HEK293 (cell line): ENCODE data around the gene OLR1.

Experiments
- CTCF ChIA-PET: fragments of 350-600 bp; formaldehyde crosslinking; extraction: SDS; loops from one replicate; lab custom pipeline; 2021; ENCODE audit warnings: antibody characterized with exemption; lab: Yijun Ruan, JAX
- POLR2A ChIA-PET: fragments of 300-600 bp; formaldehyde crosslinking; extraction: SDS; loops from one replicate; lab custom pipeline; 2020; ENCODE audit warnings: antibody characterized with exemption, inconsistent platforms; lab: Yijun Ruan, JAX
- H3K27ac ChIP-seq: fragments of 200-500 bp; sonication (Bioruptor generic); 2 replicates; pipeline ENCODE4 v1.5.1; 2014; ENCODE audit warnings: low read depth, low read length, control low read depth, inconsistent platforms; ENCODE audit errors: extremely low read depth
- H3K36me3 ChIP-seq, 2 experiments: fragments of 200-500 bp in 1 of 2; sonication (Bioruptor generic) in 1 of 2; 1 replicate in 1 of 2; 2 replicates in 1 of 2; pipeline ENCODE4 v1.5.1; 2014 to 2017; ENCODE audit warnings: inconsistent platforms in 2 of 2, low read length in 2 of 2; ENCODE audit not compliant: control insufficient read depth in 2 of 2, insufficient read depth in 1 of 2
- H3K4me1 ChIP-seq: fragments of 200-500 bp; sonication (Bioruptor generic); 2 replicates; pipeline ENCODE4 v1.5.1; 2014; ENCODE audit warnings: mild to moderate bottlenecking, low read length, inconsistent platforms; ENCODE audit not compliant: control insufficient read depth, insufficient read depth
- H3K4me3 ChIP-seq: 2 replicates; pipeline ENCODE4 v1.5.1; 2011; ENCODE audit warnings: low read depth, mild to moderate bottlenecking, control low read depth, low read length, moderate library complexity
- H3K9me3 ChIP-seq: fragments of 200-500 bp; sonication (Bioruptor generic); 2 replicates; pipeline ENCODE4 v1.5.1; 2014; ENCODE audit warnings: low read depth, low read length, inconsistent platforms; ENCODE audit not compliant: control insufficient read depth, insufficient read depth
- ATF2 ChIP-seq: fragments of 450-650 bp; formaldehyde crosslinking; IDR thresholded peaks from 2 replicates; pipeline ENCODE4 v1.5.1; 2016; ENCODE audit warnings: missing biosample characterization, missing genetic modification characterization, low read depth
- BCL6B ChIP-seq: fragments of 450-650 bp; formaldehyde crosslinking; IDR thresholded peaks from 2 replicates; pipeline ENCODE4 v1.5.1; 2017; ENCODE audit warnings: missing biosample characterization, missing genetic modification characterization
- EGR2 ChIP-seq: fragments of 450-650 bp; formaldehyde crosslinking; IDR thresholded peaks from 2 replicates; pipeline ENCODE4 v1.5.1; 2016; ENCODE audit warnings: low read depth, missing biosample characterization, missing genetic modification characterization
- GLIS2 ChIP-seq: fragments of 450-650 bp; formaldehyde crosslinking; IDR thresholded peaks from 2 replicates; pipeline ENCODE4 v1.5.1; 2016; ENCODE audit warnings: missing biosample characterization, missing genetic modification characterization
- KLF17 ChIP-seq: fragments of 450-650 bp; formaldehyde crosslinking; IDR thresholded peaks from 2 replicates; pipeline ENCODE4 v1.5.1; 2016; ENCODE audit warnings: missing biosample characterization, missing genetic modification characterization
- ZNF157 ChIP-seq: fragments of 450-650 bp; formaldehyde crosslinking; IDR thresholded peaks from 2 replicates; pipeline ENCODE4 v1.5.1; 2016; ENCODE audit warnings: missing biosample characterization, missing genetic modification characterization
- ZNF19 ChIP-seq: fragments of 450-650 bp; formaldehyde crosslinking; IDR thresholded peaks from 2 replicates; pipeline ENCODE4; 2016; ENCODE audit warnings: missing biosample characterization, missing genetic modification characterization, low read depth
- ZNF311 ChIP-seq: fragments of 450-650 bp; formaldehyde crosslinking; IDR thresholded peaks from 2 replicates; pipeline ENCODE4 v1.5.1; 2017; ENCODE audit warnings: missing biosample characterization, missing genetic modification characterization, borderline replicate concordance
- ZNF324 ChIP-seq: fragments of 450-650 bp; formaldehyde crosslinking; IDR thresholded peaks from 2 replicates; pipeline ENCODE4 v1.5.1; 2016; ENCODE audit warnings: missing biosample characterization, missing genetic modification characterization
- ZNF362 ChIP-seq: fragments of 450-650 bp; formaldehyde crosslinking; IDR thresholded peaks from 2 replicates; pipeline ENCODE4 v1.5.1; 2016; ENCODE audit warnings: missing biosample characterization, missing genetic modification characterization
- ZNF391 ChIP-seq: fragments of 450-650 bp; formaldehyde crosslinking; IDR thresholded peaks from 2 replicates; pipeline ENCODE4 v1.5.1; 2016; ENCODE audit warnings: low read depth, missing biosample characterization, missing genetic modification characterization, borderline replicate concordance
- ZNF398 ChIP-seq: fragments of 450-650 bp; formaldehyde crosslinking; IDR thresholded peaks from 2 replicates; pipeline ENCODE4 v1.5.1; 2017; ENCODE audit warnings: missing biosample characterization, missing genetic modification characterization
- ZNF404 ChIP-seq: fragments of 450-650 bp; formaldehyde crosslinking; IDR thresholded peaks from 2 replicates; pipeline ENCODE4 v1.5.1; 2017; ENCODE audit warnings: missing biosample characterization, missing genetic modification characterization
- ZNF423 ChIP-seq: fragments of 450-650 bp; formaldehyde crosslinking; IDR thresholded peaks from 2 replicates; pipeline ENCODE4 v1.5.1; 2016; ENCODE audit warnings: missing biosample characterization, missing genetic modification characterization
- ZNF501 ChIP-seq: fragments of 450-650 bp; formaldehyde crosslinking; IDR thresholded peaks from 2 replicates; pipeline ENCODE4 v1.5.1; 2016; ENCODE audit warnings: missing biosample characterization, missing genetic modification characterization
- ZNF530 ChIP-seq: fragments of 450-650 bp; formaldehyde crosslinking; IDR thresholded peaks from 2 replicates; pipeline ENCODE4 v1.5.1; 2016; ENCODE audit warnings: low read depth, missing biosample characterization, missing genetic modification characterization
- ZNF548 ChIP-seq: fragments of 450-650 bp; formaldehyde crosslinking; IDR thresholded peaks from 2 replicates; pipeline ENCODE4 v1.5.1; 2016; ENCODE audit warnings: missing biosample characterization, missing genetic modification characterization
- ZNF555 ChIP-seq: fragments of 450-650 bp; formaldehyde crosslinking; conservative IDR thresholded peaks from 2 replicates; pipeline ENCODE4 v1.5.1; 2017; ENCODE audit warnings: missing biosample characterization, mild to moderate bottlenecking, missing genetic modification characterization, inconsistent platforms
- ZNF610 ChIP-seq: fragments of 450-650 bp; formaldehyde crosslinking; IDR thresholded peaks from 2 replicates; pipeline ENCODE4 v1.5.1; 2016; ENCODE audit warnings: missing biosample characterization, missing genetic modification characterization, borderline replicate concordance
- ZSCAN4 ChIP-seq: fragments of 450-650 bp; formaldehyde crosslinking; IDR thresholded peaks from 2 replicates; pipeline ENCODE4 v1.5.1; 2017; ENCODE audit warnings: missing biosample characterization, missing genetic modification characterization

The OLR1 gene

GRCh38 chr12:10160617-10161385 lies 11.1 kb downstream of the OLR1 start:
- Histone ChIP-seq H3K27ac (no peak overlapping the region), H3K4me3 (no peak overlapping the region), H3K4me1 (no peaks in the 10 kb centered on the region), H3K9me3 (no peaks in the 10 kb centered on the region), H3K36me3 (no peaks in the 10 kb centered on the region)
- CTCF ChIA-PET: interaction anchor here (0.5 to 1.2 kb wide), 6 partner anchors 9 to 75 kb away, joined by 3 to 6 read pairs (median 4); no protein-coding TSS in a partner anchor
- TF ChIP-seq ZSCAN4 (tag by site-specific recombination): no peak
- no peak for TF ChIP-seq GLIS2 (tag by site-specific recombination)
- TF ChIP-seq BCL6B (tag by site-specific recombination): no peak
- TF ChIP-seq EGR2 (tag by site-specific recombination): no peak
- TF ChIP-seq ZNF530: no peak
- TF ChIP-seq ZNF548 (tag by site-specific recombination): no peak
- TF ChIP-seq ZNF404: no peak
- TF ChIP-seq ZNF19 (tag by site-specific recombination): no peak
- TF ChIP-seq ZNF391: no peak
- no peak for TF ChIP-seq ZNF311 (tag by site-specific recombination)
- TF ChIP-seq ZNF324 (tag by site-specific recombination): no peak
- TF ChIP-seq ZNF398: no peak
- no peak for TF ChIP-seq ZNF610
- TF ChIP-seq ZNF501 (tag by site-specific recombination): no peak
- no peak for TF ChIP-seq ZNF423 (tag by site-specific recombination)
- no peak for TF ChIP-seq KLF17 (tag by site-specific recombination)
- no peak for TF ChIP-seq ZNF157 (tag by site-specific recombination)
- no peak for TF ChIP-seq ZNF362
- TF ChIP-seq ZNF555: no peak
- no peak for TF ChIP-seq ATF2 (tag by site-specific recombination)
- POLR2A ChIA-PET: no interaction called here
